GM12892 (cell line): Measurements from ENCODE around the gene ZBTB40.

ENCODE experiments used
- POLR2AphosphoS5 ChIP-seq: IDR thresholded peaks from 2 replicates; pipeline ENCODE4 v1.6.1; 2011; ENCODE audit warnings: low read depth, low read length, control low read depth
- TAF1 ChIP-seq: IDR thresholded peaks from 2 replicates; pipeline ENCODE4 v1.6.1; 2011; ENCODE audit warnings: low read depth, mild to moderate bottlenecking, control low read depth, low read length, borderline replicate concordance

DNA sequence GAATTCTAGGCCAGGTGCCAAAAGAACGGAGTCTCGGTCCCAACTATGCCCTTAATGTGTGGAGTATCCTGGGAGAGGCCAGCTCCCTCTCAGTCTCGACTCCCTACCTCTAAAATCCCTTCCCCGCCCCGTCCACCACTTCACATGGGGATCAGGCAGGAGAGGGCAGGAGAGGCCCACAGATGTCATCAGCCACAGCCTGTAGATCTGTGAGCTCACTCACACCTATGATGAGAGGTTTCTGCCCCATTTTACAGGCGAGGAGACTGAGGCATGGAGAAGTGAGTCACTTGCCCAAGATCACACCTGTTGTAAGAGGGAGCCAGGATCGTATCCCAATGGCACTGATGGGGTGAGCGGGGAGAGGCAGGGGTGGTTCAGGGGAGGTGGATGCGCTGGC is 91.2 kb downstream of the ZBTB40 start:
- TF ChIP-seq TAF1 (no peak), POLR2AphosphoS5 (no peak)
